Cardiac muscle cell (in vitro differentiated cells and primary cell): ENCODE data around the gene NFE2L2. TPM values are rescaled to one million over a fixed set of nuclear protein-coding genes. Genes with fewer than 3 reads are reported as not detected.
"Not testable (repeated sequence)": the region's sequence is repeated elsewhere in the genome, so short reads cannot be mapped to it uniquely, and the experiment has no call there.

Experiments
- DNase-seq, 2 donors: peaks; one replicate each; pipeline versions ENCODE4 v3.0.0 to v3.0.0-alpha.2; 2010 to 2017; ENCODE audit warnings: low read depth in 1 of 2, low spot score in 1 of 2
- H3K27ac ChIP-seq: fragments of 200-600 bp; sonication (generic); 2 replicates; pipeline ENCODE4 v1.5.1; 2016
- H3K27me3 ChIP-seq: fragments of 200-600 bp; sonication (generic); 2 replicates; pipeline ENCODE4 v1.6.0; 2016; ENCODE audit warnings: control low read depth
- H3K36me3 ChIP-seq: fragments of 200-600 bp; sonication (generic); 2 replicates; pipeline ENCODE4 v1.5.1; 2016; ENCODE audit warnings: control low read depth
- H3K4me1 ChIP-seq: fragments of 200-600 bp; sonication (generic); 2 replicates; pipeline ENCODE4 v1.8.1; 2017; ENCODE audit warnings: low read depth, mild to moderate bottlenecking, mixed run types
- H3K4me3 ChIP-seq: fragments of 200-600 bp; sonication (generic); 2 replicates; pipeline ENCODE4 v1.5.1; 2016; ENCODE audit warnings: mild to moderate bottlenecking
- H3K9me3 ChIP-seq: fragments of 200-600 bp; sonication (generic); 2 replicates; pipeline ENCODE4 v1.5.1; 2017; ENCODE audit warnings: low read depth, mild to moderate bottlenecking, control low read depth
- polyA plus RNA-seq: library from polyadenylated mRNA; unstranded; fragments of >200 nt; fragmentation: Nextera tagmentation; extraction: Ambion mirVana; gene quantifications from 2 replicates; pipeline ENCODE4 v1.2.1, GENCODE V29; 2016
- total RNA-seq: library from RNA; depleted of rRNA; stranded (reverse); fragments of >200 nt; gene quantifications from 2 replicates; pipeline ENCODE4 v1.2.3, GENCODE V29; 2016
- TF ChIP-seq, protein P1 (sequence below): IDR thresholded peaks from 2 replicates; pipeline ENCODE4 v1.5.1; 2012; ENCODE audit warnings: low read depth, mild to moderate bottlenecking, low read length

The NFE2L2 gene
- total and polyA plus RNA-seq, 2 experiments from 2014 or later, result 70.0 to 90.5 TPM

DNA sequence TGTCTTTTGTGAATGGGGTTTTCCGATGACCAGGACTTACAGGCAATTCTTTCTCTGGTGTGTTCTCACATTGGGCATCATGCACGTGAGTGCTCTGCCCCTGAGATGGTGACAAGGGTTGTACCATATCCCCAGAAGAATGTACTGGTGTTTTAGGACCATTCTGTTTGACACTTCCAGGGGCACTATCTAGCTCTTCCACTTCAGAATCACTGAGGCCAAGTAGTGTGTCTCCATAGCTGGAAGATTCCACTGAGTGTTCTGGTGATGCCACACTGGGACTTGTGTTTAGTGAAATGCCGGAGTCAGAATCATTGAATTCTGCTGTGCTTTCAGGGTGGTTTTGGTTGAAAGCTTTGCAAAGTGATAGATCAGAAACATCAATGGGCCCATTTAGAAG is 33.3 kb downstream of the NFE2L2 start:
- no peak for DNase-seq
- Histone ChIP-seq H3K4me1 (peaks cover 8% of the 10 kb centered on the region), H3K36me3 (peaks cover 42% of the 10 kb centered on the region), H3K27me3 (no peaks in the 10 kb centered on the region), H3K9me3 (no peaks in the 10 kb centered on the region), H3K4me3 (no peak overlapping the region), H3K27ac (no peak overlapping the region)
- TF ChIP-seq, protein P1, sequence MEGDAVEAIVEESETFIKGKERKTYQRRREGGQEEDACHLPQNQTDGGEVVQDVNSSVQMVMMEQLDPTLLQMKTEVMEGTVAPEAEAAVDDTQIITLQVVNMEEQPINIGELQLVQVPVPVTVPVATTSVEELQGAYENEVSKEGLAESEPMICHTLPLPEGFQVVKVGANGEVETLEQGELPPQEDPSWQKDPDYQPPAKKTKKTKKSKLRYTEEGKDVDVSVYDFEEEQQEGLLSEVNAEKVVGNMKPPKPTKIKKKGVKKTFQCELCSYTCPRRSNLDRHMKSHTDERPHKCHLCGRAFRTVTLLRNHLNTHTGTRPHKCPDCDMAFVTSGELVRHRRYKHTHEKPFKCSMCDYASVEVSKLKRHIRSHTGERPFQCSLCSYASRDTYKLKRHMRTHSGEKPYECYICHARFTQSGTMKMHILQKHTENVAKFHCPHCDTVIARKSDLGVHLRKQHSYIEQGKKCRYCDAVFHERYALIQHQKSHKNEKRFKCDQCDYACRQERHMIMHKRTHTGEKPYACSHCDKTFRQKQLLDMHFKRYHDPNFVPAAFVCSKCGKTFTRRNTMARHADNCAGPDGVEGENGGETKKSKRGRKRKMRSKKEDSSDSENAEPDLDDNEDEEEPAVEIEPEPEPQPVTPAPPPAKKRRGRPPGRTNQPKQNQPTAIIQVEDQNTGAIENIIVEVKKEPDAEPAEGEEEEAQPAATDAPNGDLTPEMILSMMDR, result no peak

- no peak for DNase-seq
- TF ChIP-seq, protein P1, result no peak
- Histone ChIP-seq H3K4me1 (no peaks in the 10 kb centered on the region), H3K4me3 (no peak overlapping the region), H3K27me3 (no peaks in the 10 kb centered on the region), H3K36me3 (peaks cover 40% of the 10 kb centered on the region), H3K27ac (peak overlapping the region; percentile 34), H3K9me3 (no peaks in the 10 kb centered on the region)
Observed at GRCh38 chr2:177229442-177230242, 34.9 kb downstream of the NFE2L2 start.

- Histone ChIP-seq H3K4me3 (no peak overlapping the region), H3K4me1 (no peaks in the 10 kb centered on the region), H3K27ac (peak overlapping the region; percentile 22), H3K9me3 (no peaks in the 10 kb centered on the region), H3K27me3 (no peaks in the 10 kb centered on the region), H3K36me3 (peaks cover 43% of the 10 kb centered on the region)
- no peak for DNase-seq
- TF ChIP-seq, protein P1, result no peak
Observed at GRCh38 chr2:177225965-177226360, 38.6 kb downstream of the NFE2L2 start.

DNA sequence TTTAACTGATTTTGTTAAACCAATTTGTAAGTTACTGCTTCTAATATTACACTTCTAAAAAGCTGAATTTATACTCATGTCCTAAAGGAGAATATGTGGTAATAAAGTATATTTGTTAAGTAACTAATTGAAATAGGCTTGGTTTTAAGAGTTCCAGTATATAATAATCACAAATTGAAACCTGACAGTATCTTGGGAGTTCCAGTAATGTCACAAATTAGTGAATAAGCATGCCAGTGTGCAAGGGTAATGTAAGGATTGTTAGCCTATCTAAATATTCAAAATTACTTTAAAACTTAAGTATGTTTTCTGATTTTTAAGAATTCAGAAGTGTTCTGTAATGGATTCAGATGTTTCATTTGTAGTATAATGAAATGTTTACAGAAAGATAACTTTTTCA is 41.1 kb downstream of the NFE2L2 start:
- peaks cover 56% of the 10 kb centered on the region for H3K36me3 ChIP-seq
- not testable (repeated sequence) for DNase-seq, H3K4me1 ChIP-seq, H3K4me3 ChIP-seq, H3K9me3 ChIP-seq, H3K27me3 ChIP-seq
- H3K27ac ChIP-seq, result peak overlapping the region; percentile 64

DNA sequence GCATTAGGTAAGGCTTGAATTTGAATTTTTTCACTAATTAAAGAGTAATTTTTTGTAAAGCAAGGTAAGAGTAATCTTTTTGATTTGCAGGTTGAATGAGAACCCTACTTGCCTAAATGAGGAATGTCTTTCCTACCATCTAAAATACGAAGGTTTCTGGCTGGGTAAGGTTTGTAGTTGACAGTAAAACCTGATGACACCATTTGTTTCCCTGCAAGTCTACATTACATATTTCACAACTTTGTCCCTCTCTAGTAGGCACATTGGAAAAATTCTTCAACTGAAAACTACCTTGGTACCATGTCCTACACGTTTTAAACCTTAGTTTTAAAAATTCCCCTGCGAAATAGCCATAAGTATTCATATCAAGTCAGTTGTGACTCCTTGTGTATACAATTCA is 42.6 kb downstream of the NFE2L2 start:
- TF ChIP-seq, protein P1, result no peak
- Histone ChIP-seq H3K9me3 (no peaks in the 10 kb centered on the region), H3K27me3 (no peaks in the 10 kb centered on the region), H3K4me3 (no peak overlapping the region), H3K36me3 (peaks cover 68% of the 10 kb centered on the region), H3K4me1 (no peaks in the 10 kb centered on the region), H3K27ac (peak overlapping the region; percentile 50)
- no peak for DNase-seq

DNA sequence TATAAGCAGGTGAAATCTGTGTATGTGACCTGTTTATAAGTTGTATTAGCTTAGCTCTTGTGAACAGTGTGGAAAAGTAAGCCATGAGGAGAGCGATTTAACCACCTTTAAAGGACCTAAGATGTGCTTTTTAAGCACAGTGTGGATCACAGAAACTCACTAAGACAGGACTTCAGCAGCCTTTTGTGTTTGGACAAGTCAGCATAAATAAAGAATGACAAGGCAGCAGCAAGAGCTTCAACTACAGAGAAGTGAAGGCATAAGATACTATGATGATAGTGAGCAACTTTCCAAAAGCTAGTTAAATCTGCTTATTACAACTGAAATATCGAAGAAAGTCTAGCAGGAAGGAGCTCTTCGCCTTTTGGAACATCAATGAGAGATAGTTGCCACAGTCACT is 43.0 kb downstream of the NFE2L2 start:
- Histone ChIP-seq H3K4me1 (no peaks in the 10 kb centered on the region), H3K9me3 (no peaks in the 10 kb centered on the region), H3K36me3 (peaks cover 72% of the 10 kb centered on the region), H3K4me3 (no peak overlapping the region), H3K27ac (peak overlapping the region; percentile 50), H3K27me3 (no peaks in the 10 kb centered on the region)
- DNase-seq, result no peak
- TF ChIP-seq, protein P1, result no peak

- not testable (repeated sequence) for DNase-seq, H3K4me1 ChIP-seq, H3K27ac ChIP-seq, H3K9me3 ChIP-seq, H3K4me3 ChIP-seq, H3K27me3 ChIP-seq
- H3K36me3 ChIP-seq, result peaks cover 81% of the 10 kb centered on the region
Observed at GRCh38 chr2:177219787-177220186, 44.7 kb downstream of the NFE2L2 start.
